Mucosa of rectum (tissue), 2 donors: ENCODE measurements around the gene FAM217A.

Experiments
- H3K27ac ChIP-seq, 2 donors: one replicate each; pipeline ENCODE4 v1.7.0; 2013; ENCODE audit warnings: inconsistent platforms in 2 of 2, low read depth in 2 of 2, low read length in 2 of 2
- H3K27me3 ChIP-seq, 2 donors: one replicate each; pipeline ENCODE4 v1.7.0; 2013; ENCODE audit warnings: low read length in 2 of 2; ENCODE audit not compliant: control insufficient read depth in 2 of 2, insufficient read depth in 2 of 2
- H3K36me3 ChIP-seq, 2 donors: one replicate each; pipeline ENCODE4 v1.7.0; 2013; ENCODE audit warnings: low read length in 2 of 2; ENCODE audit not compliant: control insufficient read depth in 2 of 2, insufficient read depth in 2 of 2
- H3K4me1 ChIP-seq, 2 donors: one replicate each; pipeline ENCODE4 v1.7.0; 2013; ENCODE audit warnings: low read length in 2 of 2, mild to moderate bottlenecking in 1 of 2; ENCODE audit not compliant: control insufficient read depth in 2 of 2, insufficient read depth in 2 of 2
- H3K4me3 ChIP-seq, 2 donors: one replicate each; pipeline ENCODE4 v1.7.0; 2013; ENCODE audit warnings: low read length in 2 of 2
- H3K9ac ChIP-seq, 2 donors: one replicate each; pipeline ENCODE4 v1.7.0; 2013; ENCODE audit warnings: low read length in 2 of 2, low read depth in 1 of 2, mild to moderate bottlenecking in 1 of 2
- H3K9me3 ChIP-seq, 2 donors: one replicate each; pipeline ENCODE4 v1.7.0; 2013; ENCODE audit warnings: low read length in 2 of 2; ENCODE audit not compliant: control insufficient read depth in 2 of 2
- donor health status: healthy.
- donor health status: Normal muscosa, but diverticular disease.

Gene FAM217A, protein sequence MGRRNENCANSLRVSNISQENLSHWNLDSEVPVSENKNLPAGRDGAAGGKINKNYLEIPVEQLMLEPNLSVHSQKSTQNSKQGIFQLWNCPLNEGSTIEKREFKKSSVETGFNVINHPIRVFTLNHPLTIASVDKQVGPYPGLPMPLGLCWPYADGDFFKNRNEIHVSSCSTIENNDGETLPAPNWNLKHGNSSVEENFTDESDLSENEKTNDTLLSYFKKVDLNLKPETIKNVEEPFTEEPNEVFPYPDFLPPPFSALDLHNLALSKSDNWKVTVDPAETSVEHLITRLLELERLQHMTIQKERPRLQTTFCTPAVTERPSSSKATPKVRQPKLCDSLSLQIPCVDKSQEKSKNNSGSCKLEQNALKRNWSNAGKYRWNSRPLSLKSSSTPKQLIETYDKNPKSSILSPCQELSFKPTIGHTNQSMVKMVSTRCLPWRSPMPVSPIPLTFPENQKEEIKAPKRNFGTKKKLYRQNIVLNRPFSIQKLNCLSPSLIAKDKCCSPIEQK

DNA sequence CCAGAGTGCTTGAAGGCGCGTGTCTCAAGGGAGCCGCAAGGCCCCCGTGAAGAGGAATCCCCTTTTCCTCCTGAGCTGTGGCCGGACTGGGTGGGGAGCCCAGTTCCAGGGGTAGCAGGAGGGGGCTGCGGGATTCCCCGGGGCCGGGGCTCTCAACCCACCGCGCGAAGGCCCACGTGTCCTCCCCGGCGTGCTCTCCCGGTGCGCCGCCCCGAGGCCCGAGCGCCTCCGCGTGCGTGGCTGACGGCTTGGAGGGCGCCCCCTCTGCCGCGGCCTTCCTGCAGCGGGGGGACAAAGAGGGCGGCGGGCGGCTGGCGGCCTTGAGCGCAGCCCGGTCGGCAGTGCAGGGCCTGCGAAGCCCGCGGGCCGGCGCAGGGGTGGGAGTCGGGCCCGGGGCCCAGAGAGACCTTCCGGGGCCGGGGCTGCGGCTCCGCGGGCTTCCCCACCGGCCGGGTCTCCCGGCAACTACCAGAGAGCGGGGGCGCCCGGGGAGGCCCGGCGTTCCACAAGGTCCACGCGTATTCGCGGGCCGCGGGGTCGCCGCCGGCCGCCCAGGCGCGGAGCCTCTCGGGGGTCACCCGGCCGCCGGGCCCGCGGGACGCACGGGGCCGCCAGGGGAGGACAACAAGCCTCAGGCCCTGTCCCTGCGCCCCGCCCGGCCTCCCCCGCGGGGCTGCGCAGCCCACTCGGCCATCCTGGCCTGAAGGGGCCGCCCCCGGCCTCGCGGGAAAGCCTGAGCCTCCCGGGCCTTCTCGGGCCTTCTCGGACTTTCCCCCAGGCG is at the start of gene FAM217A:
TSS of gene FAM217A (minus strand) at position 447 of the 781 bp plus-strand sequence. CDS start 1,723 bp downstream, outside the sequence.
- H3K27ac ChIP-seq, result no peak within 1 kb of the TSS
- H3K27me3 ChIP-seq, result no peaks in the 10 kb centered on the region
- H3K4me3 ChIP-seq, result no peak within 1 kb of the TSS
- no peaks in the 10 kb centered on the region for H3K36me3 ChIP-seq
- no peaks in the 10 kb centered on the region for H3K4me1 ChIP-seq
- H3K9ac ChIP-seq, result no peak within 1 kb of the TSS
- no peaks in the 10 kb centered on the region for H3K9me3 ChIP-seq

- Histone ChIP-seq H3K4me1 (no peaks in the 10 kb centered on the region), H3K36me3 (peaks cover 54 to 66% of the 10 kb centered on the region in 2 donors), H3K27ac (no peak overlapping the region), H3K27me3 (no peaks in the 10 kb centered on the region), H3K4me3 (no peak overlapping the region), H3K9ac (no peak overlapping the region), H3K9me3 (no peaks in the 10 kb centered on the region)
These were observed 49.1 kb upstream of the FAM217A start for GRCh38 chr6:4128072-4128471.

- Histone ChIP-seq H3K27me3 (no peaks in the 10 kb centered on the region), H3K36me3 (peaks cover 59 to 65% of the 10 kb centered on the region in 2 donors), H3K4me1 (no peaks in the 10 kb centered on the region), H3K4me3 (no peak overlapping the region), H3K27ac (no peak overlapping the region), H3K9me3 (no peaks in the 10 kb centered on the region), H3K9ac (no peak overlapping the region)
These were observed 47.3 kb upstream of the FAM217A start for GRCh38 chr6:4125933-4126864.

- peaks cover 62 to 69% of the 10 kb centered on the region in 2 donors for H3K36me3 ChIP-seq
- H3K9me3 ChIP-seq, result no peaks in the 10 kb centered on the region
- no peaks in the 10 kb centered on the region for H3K4me1 ChIP-seq
- no peak overlapping the region for H3K9ac ChIP-seq
- H3K4me3 ChIP-seq, result no peak overlapping the region
- H3K27ac ChIP-seq, result no peak overlapping the region
- no peaks in the 10 kb centered on the region for H3K27me3 ChIP-seq
These were observed 46.6 kb upstream of the FAM217A start for GRCh38 chr6:4125500-4125899.

DNA sequence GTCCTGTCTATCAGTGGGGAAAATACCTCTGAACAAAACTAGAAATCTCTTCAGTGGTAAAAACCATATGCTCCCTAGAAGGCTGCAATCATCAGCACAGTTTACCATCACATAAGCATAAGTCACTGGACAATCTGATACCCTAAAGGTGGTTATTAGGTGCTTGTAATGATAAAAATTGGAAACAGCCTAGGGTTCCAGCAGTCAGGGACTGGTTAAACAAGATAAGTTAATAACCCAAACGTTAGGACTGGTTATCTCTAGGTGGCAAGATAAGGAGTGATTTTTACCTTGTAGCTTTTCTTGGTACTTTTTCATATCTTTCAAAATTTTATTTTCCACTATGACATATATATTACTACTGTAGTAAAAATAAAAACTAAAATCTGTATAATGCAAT is 45.4 kb upstream of the FAM217A start:
- Histone ChIP-seq H3K27me3 (no peaks in the 10 kb centered on the region), H3K4me3 (no peak overlapping the region), H3K9me3 (no peaks in the 10 kb centered on the region), H3K4me1 (no peaks in the 10 kb centered on the region), H3K9ac (no peak overlapping the region), H3K27ac (no peak overlapping the region), H3K36me3 (peaks cover 58 to 68% of the 10 kb centered on the region in 2 donors)

- Histone ChIP-seq H3K9ac (no peak overlapping the region), H3K36me3 (peaks cover 33 to 41% of the 10 kb centered on the region in 2 donors), H3K9me3 (no peaks in the 10 kb centered on the region), H3K27me3 (no peaks in the 10 kb centered on the region), H3K27ac (no peak overlapping the region), H3K4me3 (no peak overlapping the region), H3K4me1 (no peaks in the 10 kb centered on the region)
These were observed 36.8 kb upstream of the FAM217A start for GRCh38 chr6:4115741-4116140.

- peaks cover 25 to 32% of the 10 kb centered on the region in 2 donors for H3K36me3 ChIP-seq
- H3K27ac ChIP-seq, result no peak overlapping the region
- no peaks in the 10 kb centered on the region for H3K27me3 ChIP-seq
- no peak overlapping the region for H3K4me3 ChIP-seq
- H3K4me1 ChIP-seq, result peaks cover 5 to 8% of the 10 kb centered on the region in 2 donors
- H3K9ac ChIP-seq, result no peak overlapping the region
- H3K9me3 ChIP-seq, result no peaks in the 10 kb centered on the region
These were observed 35.2 kb upstream of the FAM217A start for GRCh38 chr6:4114123-4114522.

DNA sequence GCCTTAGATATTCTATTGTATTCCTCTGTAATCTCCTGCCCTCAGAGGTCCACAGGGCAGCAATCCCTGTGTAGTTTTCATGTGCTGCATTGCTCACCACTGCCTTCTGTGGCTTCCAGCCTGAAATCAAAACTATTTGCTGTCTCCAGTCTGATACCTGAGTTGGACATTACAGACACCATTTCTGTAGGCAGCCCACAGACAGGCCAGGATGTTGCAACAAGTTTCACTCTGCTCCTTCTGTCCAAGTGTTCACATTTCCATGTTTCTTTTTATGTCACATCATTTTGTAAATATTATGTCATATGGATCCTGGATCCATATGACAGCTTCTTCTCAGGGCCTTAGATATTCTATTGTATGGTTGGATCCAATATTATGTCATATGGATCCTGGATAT is 34.7 kb upstream of the FAM217A start:
- Histone ChIP-seq H3K27ac (no peak overlapping the region), H3K9me3 (no peaks in the 10 kb centered on the region), H3K9ac (no peak overlapping the region), H3K4me1 (peaks cover 6 to 12% of the 10 kb centered on the region in 2 donors), H3K36me3 (peaks cover 23 to 28% of the 10 kb centered on the region in 2 donors), H3K4me3 (no peak overlapping the region), H3K27me3 (no peaks in the 10 kb centered on the region)

DNA sequence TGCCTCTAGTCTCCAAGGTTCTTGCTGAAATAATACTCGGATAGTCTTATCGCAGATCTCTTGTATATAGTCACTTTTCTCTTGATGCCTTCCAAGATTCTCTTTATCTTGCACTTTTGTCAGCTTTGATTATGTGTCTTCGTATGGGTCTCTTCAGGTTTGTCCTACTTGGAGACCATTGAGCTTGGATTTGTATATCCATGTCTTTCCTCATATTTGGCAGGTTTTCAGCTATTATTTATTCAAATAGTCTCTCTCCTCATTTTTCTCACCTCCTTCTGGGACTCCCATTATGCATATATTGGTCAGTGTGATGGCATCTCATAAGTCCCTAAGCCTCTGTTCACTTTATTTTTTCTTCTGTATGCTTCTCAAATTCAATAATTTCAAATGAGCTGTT is 33.4 kb upstream of the FAM217A start:
- H3K9ac ChIP-seq, result no peak overlapping the region
- no peak overlapping the region for H3K27ac ChIP-seq
- H3K9me3 ChIP-seq, result no peaks in the 10 kb centered on the region
- peaks cover 10 to 16% of the 10 kb centered on the region in 2 donors for H3K4me1 ChIP-seq
- H3K36me3 ChIP-seq, result peaks cover 16 to 20% of the 10 kb centered on the region in 2 donors
- no peak overlapping the region for H3K4me3 ChIP-seq
- no peaks in the 10 kb centered on the region for H3K27me3 ChIP-seq
